GM21529 (cell line): ENCODE data around the gene PTDSS2.
"Not testable (repeated sequence)": the region's sequence is repeated elsewhere in the genome, so short reads cannot be mapped to it uniquely, and the experiment has no call there.

ENCODE experiments used
- ATAC-seq: cut with Tn5 transposase; IDR thresholded peaks from one replicate; pipeline ENCODE4 v1.9.1; 2021; ENCODE audit not compliant: unreplicated experiment

Gene PTDSS2

DNA sequence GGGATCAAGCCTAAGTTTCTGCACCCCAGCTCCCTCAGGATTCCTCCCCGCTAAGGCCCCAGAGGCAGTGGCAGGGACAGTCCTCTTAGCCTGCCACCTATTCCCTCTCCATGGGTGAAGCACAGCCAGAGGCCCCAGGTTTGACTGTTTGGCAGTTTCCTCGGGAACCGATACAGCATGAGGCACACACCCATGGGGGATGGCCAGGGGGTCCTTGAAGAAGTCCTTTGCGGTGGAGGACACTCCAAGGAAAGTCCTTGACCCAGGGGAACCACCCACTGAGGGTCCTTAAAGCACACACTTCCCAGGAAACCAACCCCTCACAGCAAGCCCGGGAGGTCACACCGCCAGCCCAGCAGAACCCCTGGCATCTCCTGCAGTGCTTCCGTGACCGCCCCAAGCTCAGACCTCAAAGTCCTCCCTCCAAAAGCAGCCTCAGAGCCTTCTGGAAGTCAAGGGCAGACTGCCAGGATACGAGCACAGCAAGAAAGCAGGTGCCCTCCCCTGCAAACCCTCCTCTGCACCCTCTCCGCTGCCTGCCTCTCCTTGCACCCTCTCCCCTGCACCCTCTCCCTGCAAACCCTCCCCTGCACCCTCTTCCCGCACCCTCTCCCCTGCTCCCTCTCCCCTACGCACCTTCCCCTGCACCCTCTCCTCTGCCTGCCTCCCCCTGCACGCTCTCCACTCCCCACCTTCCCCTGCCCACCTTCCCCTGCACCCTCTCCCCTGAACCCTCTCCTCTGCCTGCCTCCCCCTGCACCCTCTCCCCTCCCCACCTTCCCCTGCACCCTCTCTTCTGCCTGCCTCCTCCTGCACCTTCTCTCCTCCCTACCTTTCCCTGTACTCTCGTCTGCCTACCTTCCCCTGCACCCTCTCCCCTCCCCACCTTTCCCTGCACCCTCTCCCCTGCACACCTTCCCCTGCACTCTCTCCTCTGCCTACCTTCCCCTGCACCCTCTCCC lies 36.7 kb upstream of the PTDSS2 start:
- no peak for ATAC-seq

DNA sequence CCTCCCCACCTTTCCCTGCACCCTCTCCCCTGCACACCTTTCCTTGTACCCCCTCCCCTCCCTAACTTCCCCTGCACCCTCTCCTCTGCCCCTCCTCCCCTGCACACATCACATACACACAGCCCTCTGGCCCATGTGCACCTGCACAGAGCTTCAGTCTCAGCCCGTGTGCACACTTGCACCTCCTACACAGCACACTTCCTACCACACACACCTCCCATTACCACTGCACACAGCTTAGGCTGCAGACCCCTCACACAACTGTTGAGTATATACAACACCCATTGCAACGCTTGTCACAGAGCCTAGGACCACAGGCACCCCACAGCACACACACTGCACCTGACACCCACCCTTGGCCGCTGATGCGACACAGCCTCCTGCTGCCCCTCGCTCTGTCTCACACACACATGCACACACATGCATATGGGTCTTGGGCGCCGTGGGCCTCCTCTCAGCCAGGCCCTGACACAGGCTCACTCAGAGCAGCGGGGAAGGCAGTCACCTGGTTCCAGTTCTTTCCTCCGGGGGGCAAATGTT lies 35.7 kb upstream of the PTDSS2 start:
- no peak for ATAC-seq

DNA sequence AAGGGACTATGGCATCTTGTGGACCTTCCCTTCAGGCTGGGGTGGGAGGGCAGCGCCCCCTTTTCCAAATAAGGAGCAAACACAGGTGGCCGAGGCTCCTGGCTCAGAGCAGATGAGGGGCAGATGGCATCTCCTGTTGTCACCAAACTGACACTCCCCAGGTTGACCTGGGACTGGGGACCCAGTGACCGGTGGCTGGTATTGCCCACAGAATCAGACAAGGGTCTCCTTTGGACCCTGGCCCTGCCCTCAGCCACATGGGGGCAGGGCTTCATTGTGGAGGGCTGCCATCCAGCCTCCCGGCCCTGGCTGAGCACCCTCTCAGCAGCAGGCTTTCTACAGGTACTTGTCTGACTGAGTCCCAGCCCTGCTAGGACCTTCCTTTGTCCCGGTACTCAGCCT lies 34.4 kb upstream of the PTDSS2 start:
- no peak for ATAC-seq

DNA sequence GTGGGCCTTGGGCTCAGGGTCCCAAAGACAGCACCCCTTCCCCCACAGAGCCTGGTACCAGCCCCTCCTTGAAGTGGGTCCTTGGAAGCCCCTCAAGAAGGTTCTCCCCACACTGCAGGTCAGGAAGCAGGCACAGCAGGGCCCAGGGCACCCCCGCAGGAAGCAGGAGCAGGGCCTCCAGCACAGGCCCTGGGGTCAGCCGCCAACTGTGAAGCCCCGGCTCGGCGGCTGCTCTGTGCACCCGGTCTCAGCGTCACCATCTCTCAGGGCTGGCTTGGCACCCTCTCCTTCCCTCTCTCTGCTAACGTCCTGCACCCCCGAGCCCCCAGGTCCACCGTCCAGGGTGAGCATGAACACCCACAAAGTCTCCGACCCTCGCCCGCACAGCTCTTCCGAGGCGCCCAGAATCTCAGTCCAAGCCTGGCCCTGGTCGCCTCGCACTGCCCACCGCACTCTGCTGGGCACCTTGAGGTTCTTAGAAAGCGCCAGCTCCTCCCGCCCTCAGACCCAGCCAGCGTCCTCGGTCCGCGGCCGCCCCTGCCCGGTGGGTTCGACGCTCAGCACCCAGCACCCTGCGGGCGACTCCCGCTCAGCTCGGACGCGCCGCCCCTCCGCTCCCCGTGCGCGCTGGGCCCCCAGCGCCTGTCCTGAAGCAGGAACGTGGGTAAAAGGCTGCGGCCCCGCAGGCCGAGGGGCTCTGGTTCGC lies 33.9 kb upstream of the PTDSS2 start:
- ATAC-seq, result no peak

DNA sequence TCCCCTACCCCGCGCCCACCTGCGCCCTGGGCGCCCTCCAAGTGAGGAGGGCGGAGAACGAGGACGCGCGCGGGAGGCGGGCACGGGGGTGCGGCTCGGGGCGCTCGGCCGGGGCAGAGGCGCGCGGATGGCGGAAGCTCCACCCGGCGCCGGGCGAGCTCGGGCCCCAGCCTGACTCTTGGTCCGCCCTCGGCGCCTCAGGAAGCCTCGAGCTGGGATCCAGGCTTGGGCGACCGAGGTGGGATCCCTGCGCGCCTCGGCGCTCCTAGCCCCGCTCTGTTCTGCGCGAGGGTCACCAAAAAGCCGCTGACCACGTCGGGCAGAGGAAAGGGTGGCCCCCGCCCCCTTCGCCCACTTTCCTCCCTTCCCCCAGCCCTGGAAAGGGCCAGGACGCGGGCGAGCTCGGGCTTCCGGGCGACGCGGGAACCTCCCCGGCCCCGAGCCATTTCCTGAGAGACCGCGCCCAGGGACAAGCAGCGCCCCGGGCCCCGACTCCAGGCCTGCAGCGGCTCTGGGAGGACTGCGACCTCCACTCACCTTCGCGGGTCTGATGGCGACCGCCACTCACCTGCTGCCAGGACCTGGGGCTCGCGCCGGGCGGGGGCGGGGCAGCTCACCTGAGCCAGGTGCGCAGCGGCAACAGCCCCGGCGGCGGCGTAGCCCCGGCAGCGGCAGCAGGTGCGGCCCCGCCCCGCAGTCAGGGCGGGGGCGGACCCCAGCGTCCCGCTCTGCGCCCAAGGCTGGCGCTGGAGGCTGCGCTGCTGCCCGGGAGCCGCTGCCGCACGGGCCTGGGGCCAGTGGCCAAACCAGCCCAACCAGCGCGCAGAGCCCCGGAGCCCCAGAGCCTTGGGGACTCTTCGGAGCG lies 33.1 kb upstream of the PTDSS2 start:
- ATAC-seq, result no peak

DNA sequence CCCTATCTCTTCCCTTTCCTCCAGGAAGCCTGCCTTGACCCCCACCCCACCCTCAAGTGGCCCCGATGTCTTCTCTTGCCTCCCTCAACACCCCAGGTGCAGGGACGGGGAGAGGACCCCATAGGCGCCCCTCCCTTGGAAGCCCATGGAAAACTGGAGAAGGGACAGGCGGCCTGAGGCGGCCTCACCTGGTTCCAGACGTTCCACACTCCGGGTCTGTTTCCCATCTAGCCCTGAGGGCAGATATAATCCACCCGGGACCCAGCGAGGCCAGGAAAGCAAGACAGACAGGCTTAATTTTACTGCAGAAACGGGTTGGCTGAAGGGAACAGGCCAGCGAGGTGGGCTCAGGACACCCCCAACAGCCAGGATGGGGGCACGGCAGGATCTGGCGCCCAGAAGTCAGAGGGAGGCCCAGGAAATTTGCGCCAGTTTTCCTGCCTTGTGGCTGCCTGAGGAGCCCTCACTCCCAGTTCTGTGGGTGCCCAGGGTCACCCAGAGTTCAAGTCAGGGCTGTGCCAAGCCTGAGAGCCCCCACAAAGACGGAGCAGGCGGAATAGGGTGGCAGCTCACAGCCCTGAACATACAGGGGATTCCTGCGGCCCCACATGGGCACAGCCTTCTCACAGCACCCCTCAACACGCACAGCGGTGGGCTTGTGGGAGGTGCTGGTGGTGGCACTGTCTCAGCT lies 32.3 kb upstream of the PTDSS2 start:
- no peak for ATAC-seq

DNA sequence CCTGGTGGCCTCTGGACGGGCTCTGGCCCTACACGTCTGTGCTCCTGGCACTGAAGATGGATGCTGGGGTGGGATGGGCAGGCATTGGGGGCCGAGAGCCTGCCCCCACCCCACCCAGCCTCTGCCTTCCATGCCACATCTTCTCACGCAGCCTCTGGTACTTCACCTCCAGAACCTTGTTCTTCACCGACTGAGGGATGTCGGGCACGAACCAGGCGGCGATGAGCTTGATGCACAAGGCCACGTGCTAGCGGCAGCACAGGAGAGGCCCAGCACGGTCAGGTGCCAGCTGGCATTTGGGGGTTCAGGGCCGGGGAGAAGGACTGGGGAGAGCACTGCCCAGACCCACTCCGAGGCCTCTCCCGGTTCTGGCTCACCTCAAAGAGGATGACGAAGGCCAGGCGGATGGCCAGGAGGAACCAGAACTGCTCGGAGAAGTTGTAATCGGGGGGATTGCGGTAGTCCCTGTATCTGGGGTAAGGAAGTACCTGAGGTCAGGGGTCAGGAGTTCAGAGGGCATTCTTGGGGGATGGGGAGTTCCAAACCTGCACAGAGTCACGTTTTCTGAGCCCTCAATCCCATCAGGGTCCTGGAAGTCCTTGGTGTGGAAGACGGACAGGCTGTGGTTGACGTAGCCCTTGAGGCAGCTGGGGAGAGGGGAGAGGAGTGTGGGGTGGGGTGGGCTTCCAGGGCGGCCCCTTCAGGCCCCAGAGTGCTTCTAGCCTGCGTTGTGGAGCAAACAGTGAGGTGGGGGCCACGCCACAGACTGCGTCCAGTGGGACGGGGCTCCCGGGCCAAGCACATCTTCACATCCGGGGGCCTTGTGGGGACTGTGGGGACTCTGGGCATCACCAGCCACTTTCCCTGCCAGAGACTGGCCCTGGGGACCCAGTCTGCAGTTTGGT lies 31.5 kb upstream of the PTDSS2 start:
- ATAC-seq, result no peak

DNA sequence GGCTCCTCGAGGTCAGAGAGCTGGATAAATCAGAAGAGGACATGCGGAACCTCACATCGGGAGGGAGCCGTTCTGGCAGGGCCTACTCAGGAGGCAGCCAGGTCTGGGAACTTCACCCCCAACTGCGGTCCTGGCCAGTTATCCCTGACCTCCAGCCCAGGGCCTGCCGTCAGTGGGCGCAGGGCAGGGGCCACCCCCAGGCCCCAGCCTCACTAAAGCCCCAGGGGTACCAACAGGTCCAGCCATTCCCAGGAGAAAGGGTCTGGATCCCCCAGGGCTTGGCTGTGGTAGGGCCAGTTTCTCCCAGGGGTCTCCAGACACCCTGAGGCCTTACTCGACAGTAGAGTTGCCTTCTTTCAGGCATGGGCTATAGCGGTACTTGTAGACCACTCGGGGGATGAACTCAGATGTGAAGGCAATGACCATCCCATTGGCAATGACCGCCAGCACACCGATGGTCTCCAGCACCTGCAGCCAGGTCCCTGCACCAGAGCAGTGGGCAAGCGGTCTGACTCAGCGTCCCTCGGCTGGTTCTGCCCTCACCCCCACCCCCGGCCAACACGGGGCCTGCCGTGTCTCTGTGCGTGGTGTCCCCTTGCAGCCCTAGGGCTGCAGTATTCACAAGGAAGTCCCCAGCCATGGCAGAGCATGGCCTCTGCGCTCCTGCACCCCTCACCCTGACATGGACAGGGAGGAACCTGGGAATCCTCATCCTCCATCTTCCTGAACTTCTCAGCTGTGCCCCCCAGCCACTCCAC lies 30.7 kb upstream of the PTDSS2 start:
- no peak for ATAC-seq

DNA sequence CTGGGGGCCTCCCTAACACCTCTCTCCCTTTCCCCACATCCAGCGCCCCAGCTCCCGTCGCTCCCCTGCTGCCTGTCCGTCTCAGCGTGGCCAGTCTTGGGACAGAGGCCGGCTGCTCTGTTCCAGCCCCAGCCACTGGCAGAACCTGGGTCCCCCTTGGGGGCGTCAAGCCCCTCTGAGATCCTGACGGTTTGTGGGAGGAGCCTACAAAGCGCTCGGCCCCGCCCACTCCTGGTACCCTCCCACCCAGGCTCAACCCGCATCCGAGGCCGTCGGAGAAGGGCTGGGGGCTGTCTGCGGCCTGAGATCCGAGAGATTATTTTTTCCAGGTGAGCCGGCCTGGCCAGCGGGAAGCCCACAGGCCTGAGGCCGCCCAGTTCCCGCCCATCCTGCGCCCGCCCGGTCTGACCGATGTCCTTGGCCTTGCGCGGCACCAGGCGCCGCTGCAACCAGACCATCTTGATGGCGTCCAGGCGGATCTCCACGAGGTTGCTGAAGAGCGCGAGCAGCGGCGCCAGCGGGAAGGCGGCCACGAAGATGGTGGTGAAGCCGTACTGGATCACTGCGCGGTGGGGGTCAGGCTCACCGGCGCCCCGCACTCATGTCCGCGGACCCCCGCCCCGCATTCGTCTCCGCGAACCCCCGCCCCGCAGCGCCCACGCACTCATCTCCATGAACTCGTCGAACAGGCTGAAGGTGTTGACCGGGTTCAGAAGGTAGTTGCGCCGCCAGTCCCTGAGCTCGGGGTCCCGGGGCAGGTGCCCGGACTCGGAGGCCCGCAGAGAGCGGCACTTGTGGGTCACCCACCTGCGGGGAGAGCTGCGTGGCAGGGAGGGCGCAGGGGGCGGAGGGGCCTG lies 29.8 kb upstream of the PTDSS2 start:
- ATAC-seq, result no peak

DNA sequence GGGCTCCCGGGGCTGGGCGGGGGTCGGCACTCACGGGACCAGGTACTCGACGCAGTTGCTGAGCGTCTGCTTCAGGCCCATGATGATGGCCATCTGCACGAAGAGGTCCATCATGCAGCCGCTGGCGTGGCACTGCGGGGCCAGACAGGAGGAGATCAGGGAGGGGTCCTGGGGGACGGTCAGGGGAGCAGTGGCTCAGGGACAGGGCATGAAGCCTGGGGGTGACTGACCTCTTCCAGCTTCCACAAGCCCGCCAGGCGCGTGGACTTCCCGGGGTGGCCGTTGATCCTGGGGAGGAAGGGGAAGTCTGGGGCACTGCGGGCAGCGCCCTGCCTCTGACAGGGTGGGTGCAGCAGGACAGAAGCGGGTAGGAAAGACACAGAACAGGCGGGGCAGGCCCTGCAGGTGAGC lies 29.2 kb upstream of the PTDSS2 start:
- ATAC-seq, result no peak

DNA sequence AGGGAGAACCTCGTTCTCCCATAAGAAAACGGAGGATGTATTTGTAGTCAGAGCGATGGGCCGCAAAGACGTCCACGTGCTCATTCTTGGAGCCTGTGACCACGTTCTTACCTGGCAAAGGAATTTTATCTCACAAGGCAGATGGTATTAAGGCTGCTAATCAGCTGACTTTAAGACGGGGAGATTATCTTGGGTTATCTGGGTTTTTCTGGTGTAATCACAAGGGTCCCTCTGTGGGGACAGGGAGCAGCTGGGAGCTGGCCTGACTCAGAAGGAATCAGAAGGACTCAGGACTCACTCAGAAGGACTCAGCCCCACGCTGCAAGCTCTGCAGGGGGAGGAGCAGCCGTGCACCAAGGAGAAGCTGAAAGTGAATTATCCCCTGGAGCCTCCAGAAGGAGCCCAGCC lies 27.8 kb upstream of the PTDSS2 start:
- ATAC-seq, result no peak

DNA sequence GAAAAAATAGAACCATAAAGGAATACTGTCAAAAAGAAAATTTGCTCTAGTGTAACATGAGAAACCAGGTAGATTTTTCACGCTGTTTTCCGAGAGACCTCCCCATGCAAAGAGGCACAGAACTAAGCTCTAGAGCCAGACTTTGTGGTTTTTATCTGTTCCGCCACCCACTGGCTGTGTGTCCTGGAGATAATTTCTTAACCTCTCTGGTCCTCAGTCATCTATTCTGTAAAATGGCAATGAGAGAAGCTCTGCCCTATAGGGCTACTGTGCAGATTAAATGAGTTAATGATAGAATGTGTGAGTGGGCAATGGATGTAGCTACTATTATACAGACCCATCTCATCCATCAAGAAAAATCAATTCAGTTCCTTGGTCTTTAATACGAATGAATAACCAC lies 25.8 kb upstream of the PTDSS2 start:
- ATAC-seq, result no peak

DNA sequence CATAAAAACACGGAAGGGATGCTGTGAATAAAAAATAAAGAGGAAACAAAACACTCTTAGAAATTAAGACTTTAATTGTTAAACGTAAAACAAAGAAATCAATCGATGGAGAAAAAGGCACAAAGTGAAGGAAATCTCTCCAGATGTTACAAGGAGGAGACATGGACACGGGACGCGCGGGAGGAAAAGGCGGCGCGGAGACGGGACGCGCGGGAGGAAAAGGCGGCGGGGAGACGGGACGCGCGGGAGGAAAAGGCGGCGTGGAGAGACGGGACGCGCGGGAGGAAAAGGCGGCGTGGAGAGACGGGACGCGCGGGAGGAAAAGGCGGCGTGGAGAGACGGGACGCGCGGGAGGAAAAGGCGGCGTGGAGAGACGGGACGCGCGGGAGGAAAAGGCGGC lies 25.3 kb upstream of the PTDSS2 start:
- ATAC-seq, result not testable (repeated sequence)

DNA sequence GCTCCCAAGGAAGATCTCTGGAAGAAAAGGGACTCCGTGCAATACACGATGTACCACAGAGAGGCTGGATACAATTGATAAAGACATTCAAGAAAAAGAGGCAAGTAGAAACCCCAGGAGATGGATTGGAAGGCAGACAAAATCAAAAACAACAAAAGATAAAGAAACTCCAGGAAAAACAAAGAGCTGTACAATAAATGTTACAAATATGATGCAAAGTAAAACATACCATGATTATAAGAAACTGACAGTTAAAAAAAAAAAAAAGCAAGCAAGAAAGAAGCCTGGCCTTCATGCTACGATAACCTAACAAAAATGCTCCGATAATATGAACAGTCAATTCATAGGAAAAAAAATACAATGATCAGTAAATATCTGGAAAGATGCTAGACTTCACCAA lies 24.8 kb upstream of the PTDSS2 start:
- no peak for ATAC-seq

DNA sequence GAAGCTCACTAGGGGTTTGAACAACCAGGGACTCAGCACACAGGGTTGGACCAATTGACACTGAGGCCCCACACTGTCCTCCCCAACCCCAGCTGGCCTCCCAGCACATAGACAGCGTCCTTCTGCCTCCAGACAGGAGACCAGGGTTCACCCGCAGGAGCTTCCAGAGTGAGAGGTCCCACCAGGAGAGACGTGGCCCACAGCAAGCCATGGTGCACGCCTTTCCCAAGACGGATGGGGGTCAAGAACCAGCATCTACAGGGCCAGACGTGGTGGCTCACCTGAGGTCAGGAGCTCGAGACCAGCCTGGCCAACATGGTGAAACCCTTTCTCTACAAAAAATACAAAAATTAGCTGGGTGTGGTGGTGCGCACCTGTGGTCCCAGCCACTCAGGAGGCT lies 23.2 kb upstream of the PTDSS2 start:
- ATAC-seq, result no peak

DNA sequence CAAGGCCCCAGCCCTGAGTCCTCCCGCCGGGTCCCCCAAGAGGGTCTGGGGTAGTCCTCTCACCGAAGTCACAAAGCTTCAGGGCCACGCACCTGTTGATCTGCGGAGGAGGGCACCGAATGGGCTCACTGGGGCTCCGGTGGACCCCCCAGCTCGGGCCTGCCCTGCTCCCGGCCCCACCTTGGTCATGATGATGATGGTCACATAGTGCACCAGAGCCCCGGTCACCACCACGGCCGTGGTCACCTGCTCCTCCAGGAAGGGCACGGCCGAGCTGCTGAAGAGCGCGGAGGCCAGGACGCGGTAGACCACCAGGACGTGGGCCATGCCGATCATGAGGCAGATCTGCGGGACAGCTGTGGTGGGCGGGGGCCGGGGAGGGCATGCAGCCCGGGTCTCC lies 21.8 kb upstream of the PTDSS2 start:
- no peak for ATAC-seq

DNA sequence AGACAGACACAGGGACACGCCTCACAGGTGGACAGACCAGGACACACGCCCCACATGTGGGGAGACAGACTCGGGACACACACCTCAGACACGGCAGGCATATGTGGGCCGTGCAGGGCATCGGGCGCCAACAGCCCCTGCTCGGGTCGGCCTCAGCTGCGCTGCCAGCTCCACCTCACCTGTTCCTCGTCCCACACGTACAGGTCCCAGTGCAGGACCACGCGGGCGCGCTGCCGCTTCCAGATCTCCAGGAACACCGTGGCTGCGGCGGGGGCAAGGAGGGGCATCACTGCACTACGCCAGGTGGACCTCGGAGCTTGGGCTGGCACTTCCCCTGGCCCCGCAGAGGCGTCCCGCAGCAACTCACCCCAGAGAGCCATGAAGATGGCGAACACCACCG lies 20.7 kb upstream of the PTDSS2 start:
- no peak for ATAC-seq

DNA sequence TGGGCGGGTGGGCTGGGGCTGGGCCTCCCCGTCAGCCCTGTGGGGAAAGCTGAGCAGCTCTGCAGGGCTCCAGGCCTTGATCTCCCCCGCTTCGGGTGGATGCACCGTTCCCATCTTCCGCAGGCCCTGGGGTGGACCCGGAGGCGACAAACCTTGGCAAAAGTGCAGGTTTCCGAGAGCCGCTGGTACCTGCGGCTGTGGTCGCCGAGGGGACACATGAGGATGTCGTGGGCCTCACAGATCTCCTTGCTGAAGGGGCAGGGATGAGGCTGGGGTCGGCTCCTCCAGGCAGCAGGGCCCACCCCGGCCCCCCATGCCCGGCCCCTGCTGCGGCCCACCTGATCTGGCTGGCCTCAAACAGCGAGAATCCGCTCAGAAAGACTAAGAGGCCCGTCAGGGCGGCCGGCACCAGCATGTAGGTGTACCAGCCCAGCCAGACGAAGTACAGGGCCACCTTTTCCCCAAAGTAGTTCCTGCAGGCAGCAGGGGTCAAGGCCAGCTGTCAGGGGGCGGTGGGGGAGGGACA lies 20.1 kb upstream of the PTDSS2 start:
- no peak for ATAC-seq
